Measurements from ENCODE around the gene MPIG6B.

- TF ChIP-seq CTCF (IDR thresholded peaks at IDR 0.05; ENCODE audit: low read depth, low read length, poor library complexity, severe bottlenecking) (no peak), EZH2phosphoT487 (IDR thresholded peaks at IDR 0.05; ENCODE audit: borderline replicate concordance, low read length) (no peak)
These were observed 45.2 kb upstream of the MPIG6B start for GRCh38 chr6:31677955-31678354.
